OCI-LY7 (cell line): ENCODE results near the gene PRDM12.

Experiments
- EZH2phosphoT487 ChIP-seq: fragments of 200-600 bp; sonication (generic); IDR thresholded peaks from 2 replicates; pipeline ENCODE4 v1.6.1; 2018; ENCODE audit warnings: low read depth, borderline replicate concordance, mild to moderate bottlenecking, mixed run types, antibody characterized with exemption, low read length, moderate library complexity, mixed read lengths
- TF ChIP-seq, protein P1 (sequence below): fragments of 200-600 bp; sonication (generic); conservative IDR thresholded peaks from 2 replicates; pipeline ENCODE4 v1.5.1; 2014; ENCODE audit warnings: mild to moderate bottlenecking, antibody characterized with exemption, low read length, moderate library complexity, mixed read lengths

DNA sequence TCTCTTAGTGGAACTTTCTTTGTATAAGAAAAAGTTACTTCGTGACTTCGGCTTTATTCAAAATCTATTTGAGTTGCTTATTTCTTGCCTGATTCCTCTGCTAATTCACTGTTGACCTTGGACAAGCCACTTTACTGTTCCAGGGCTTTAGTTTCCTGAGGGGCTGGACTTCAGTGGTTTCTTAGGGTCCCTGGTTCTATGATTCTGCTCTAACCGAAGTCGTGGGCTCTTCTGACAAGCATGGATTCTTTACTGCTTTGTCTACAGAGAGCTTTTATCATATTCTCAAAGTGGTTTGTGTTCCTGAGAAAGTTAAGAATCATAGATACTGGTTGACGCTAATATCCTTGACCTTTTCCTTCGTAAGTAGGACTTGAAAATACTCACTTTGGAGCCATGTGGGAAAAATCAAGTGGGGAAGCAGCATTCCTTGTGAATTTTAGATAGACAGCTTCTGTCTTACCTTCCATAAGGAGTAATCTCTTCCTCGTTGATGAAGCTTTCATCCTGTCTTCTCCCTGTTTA, 50.3 kb downstream of the PRDM12 start:
- TF ChIP-seq, protein P1, sequence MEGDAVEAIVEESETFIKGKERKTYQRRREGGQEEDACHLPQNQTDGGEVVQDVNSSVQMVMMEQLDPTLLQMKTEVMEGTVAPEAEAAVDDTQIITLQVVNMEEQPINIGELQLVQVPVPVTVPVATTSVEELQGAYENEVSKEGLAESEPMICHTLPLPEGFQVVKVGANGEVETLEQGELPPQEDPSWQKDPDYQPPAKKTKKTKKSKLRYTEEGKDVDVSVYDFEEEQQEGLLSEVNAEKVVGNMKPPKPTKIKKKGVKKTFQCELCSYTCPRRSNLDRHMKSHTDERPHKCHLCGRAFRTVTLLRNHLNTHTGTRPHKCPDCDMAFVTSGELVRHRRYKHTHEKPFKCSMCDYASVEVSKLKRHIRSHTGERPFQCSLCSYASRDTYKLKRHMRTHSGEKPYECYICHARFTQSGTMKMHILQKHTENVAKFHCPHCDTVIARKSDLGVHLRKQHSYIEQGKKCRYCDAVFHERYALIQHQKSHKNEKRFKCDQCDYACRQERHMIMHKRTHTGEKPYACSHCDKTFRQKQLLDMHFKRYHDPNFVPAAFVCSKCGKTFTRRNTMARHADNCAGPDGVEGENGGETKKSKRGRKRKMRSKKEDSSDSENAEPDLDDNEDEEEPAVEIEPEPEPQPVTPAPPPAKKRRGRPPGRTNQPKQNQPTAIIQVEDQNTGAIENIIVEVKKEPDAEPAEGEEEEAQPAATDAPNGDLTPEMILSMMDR, result no peak
- no peak for TF ChIP-seq EZH2phosphoT487
